Right lobe of liver (tissue), 4 donors: ENCODE results near the gene FOXR1.

Source experiments
- POLR2A ChIP-seq: fragments of 450-650 bp; IDR thresholded peaks from one replicate; pipeline ENCODE4 v1.6.1; 2017; ENCODE audit warnings: antibody characterized with exemption, mild to moderate bottlenecking
- TF ChIP-seq, protein P1 (sequence below), 4 donors: fragments of 200-600 bp in 3 of 4; fragments of 450-650 bp in 1 of 4; IDR thresholded peaks; one replicate each; pipeline versions ENCODE4 v1.5.1 to v1.8.0; 2016 to 2022; ENCODE audit warnings: antibody characterized with exemption in 4 of 4, mild to moderate bottlenecking in 2 of 4
- donor health status: DM: no; HTN: no; CAD: no.
- donor health status: DM: no; HTN: no; CAD: no.
- donor health status: DM: no; HTN: yes; CAD: no.

DNA sequence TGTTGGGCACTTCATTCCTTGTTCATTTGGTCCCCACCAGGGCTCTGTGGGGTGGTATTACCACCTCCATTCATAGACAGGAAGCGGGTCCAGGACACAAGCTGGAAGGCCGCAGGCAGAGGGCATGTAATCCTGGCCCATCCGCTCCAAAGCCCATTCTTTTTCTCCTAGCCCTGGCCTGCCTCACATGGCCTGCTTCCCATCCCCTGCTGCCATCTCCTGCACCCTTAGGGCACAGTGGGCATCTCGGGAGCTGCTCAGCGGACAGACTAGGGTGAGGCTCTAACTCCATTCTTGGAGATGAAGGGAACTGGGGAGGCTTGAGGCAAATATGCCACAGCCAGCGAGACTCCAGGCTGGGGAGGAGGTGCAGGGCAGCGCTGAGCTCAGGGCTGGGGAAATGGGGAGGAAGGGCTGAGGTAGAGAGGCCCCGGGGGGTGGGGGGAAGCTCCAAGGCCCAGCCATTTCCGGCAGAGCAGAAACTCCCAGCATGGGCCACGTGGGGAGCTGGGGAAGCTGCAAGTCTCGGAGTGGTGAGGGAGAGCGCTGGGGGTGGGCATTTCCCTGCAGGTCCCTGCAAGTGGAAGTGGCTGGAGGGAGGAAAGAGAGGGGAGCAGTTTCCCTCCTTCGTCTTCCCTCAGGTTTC is 31.5 kb upstream of the FOXR1 start:
- TF ChIP-seq POLR2A, result no peak
- TF ChIP-seq, protein P1, sequence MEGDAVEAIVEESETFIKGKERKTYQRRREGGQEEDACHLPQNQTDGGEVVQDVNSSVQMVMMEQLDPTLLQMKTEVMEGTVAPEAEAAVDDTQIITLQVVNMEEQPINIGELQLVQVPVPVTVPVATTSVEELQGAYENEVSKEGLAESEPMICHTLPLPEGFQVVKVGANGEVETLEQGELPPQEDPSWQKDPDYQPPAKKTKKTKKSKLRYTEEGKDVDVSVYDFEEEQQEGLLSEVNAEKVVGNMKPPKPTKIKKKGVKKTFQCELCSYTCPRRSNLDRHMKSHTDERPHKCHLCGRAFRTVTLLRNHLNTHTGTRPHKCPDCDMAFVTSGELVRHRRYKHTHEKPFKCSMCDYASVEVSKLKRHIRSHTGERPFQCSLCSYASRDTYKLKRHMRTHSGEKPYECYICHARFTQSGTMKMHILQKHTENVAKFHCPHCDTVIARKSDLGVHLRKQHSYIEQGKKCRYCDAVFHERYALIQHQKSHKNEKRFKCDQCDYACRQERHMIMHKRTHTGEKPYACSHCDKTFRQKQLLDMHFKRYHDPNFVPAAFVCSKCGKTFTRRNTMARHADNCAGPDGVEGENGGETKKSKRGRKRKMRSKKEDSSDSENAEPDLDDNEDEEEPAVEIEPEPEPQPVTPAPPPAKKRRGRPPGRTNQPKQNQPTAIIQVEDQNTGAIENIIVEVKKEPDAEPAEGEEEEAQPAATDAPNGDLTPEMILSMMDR (IDR thresholded peaks at IDR 0.05), result no peak
